WTC11 (cell line): ENCODE results near the gene CISTR.

ENCODE experiments used
- RORB ChIP-seq: fragments of 250-450 bp; sonication (Bioruptor Pico); IDR thresholded peaks from 2 replicates; pipeline ENCODE4 v1.9.0; 2021; ENCODE audit warnings: mild to moderate bottlenecking
- TF ChIP-seq, protein P1 (sequence below): fragments of 200-600 bp; IDR thresholded peaks from 2 replicates; pipeline ENCODE4 v1.8.0; 2022; ENCODE audit warnings: antibody characterized with exemption

DNA sequence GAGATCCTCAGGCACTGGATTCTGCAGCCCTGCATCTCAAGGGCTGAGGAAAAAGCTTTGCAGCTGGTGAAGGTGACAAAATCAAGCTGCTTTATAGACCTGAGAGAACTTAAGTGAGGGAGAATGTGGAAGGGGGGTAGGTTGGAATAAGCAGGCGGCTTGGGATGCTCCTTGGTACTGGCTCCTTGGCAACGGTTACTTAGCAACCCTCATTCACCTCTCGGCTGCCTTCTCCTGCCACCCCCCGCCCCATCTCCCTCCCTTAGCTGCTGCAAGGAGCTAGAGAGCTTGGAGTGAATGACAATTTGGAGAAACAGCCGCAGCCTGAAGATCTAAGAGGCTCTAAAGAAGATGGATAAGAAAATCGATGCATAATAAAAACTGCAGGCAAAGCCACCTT, 44.1 kb upstream of the CISTR start:
- TF ChIP-seq, protein P1, sequence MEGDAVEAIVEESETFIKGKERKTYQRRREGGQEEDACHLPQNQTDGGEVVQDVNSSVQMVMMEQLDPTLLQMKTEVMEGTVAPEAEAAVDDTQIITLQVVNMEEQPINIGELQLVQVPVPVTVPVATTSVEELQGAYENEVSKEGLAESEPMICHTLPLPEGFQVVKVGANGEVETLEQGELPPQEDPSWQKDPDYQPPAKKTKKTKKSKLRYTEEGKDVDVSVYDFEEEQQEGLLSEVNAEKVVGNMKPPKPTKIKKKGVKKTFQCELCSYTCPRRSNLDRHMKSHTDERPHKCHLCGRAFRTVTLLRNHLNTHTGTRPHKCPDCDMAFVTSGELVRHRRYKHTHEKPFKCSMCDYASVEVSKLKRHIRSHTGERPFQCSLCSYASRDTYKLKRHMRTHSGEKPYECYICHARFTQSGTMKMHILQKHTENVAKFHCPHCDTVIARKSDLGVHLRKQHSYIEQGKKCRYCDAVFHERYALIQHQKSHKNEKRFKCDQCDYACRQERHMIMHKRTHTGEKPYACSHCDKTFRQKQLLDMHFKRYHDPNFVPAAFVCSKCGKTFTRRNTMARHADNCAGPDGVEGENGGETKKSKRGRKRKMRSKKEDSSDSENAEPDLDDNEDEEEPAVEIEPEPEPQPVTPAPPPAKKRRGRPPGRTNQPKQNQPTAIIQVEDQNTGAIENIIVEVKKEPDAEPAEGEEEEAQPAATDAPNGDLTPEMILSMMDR, result no peak
- no peak for TF ChIP-seq RORB (CRISPR knock-in tag)
